Measurements from ENCODE around the gene SLC22A16. TPM values are rescaled to one million over a fixed set of nuclear protein-coding genes. Genes with fewer than 3 reads are reported as not detected.
A peak's percentile ranks its signal among the peaks of the same experiment; 100 is the strongest.

The SLC22A16 gene
- total RNA-seq, 1 donor from 2014 or later = 0.87 TPM

GRCh38 chr6:110446405-110446804 is 30.0 kb downstream of the SLC22A16 start:
- Histone ChIP-seq H3K9me3 (no peaks in the 10 kb centered on the region), H3K27me3 (no peaks in the 10 kb centered on the region), H3K4me1 (no peaks in the 10 kb centered on the region), H3K36me3 (no peaks in the 10 kb centered on the region), H3K4me3 (no peak overlapping the region), H3K27ac (no peak overlapping the region)
- intact Hi-C loops (cut with DNase I) = no loop called here
- DNase-seq (no peak), ATAC-seq (no peak)
- TF ChIP-seq CTCF (IDR thresholded peaks at IDR 0.05) = no peak

- Histone ChIP-seq H3K4me3 (no peak overlapping the region), H3K4me1 (no peaks in the 10 kb centered on the region), H3K27me3 (no peaks in the 10 kb centered on the region), H3K36me3 (no peaks in the 10 kb centered on the region), H3K9me3 (no peaks in the 10 kb centered on the region), H3K27ac (no peak overlapping the region)
- DNase-seq (no peak), ATAC-seq (no peak)
- intact Hi-C loops (cut with DNase I) = no loop called here
- TF ChIP-seq CTCF (IDR thresholded peaks at IDR 0.05) = no peak
Measured at GRCh38 chr6:110440026-110440425, 36.4 kb downstream of the SLC22A16 start.

DNA sequence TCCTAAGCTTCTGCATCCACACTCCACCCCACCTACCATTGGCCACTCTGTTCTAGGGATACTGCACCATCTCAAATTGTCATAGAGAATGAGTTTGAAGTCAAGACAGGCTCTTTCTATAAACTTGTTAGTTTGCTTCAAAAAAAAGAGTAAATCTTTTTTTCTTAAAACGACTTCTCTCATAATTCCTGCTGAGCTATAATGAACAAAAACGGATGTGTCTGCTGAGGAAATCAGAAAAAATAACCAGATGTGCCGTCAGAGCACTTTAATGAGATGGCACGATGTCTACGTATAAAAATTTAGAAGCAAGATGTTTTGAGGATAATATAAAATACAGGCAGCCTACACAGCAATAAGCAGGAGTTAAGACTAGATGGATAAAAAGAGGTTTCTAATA is 37.1 kb downstream of the SLC22A16 start:
- TF ChIP-seq CTCF (IDR thresholded peaks at IDR 0.05) = no peak
- H3K27me3 ChIP-seq = no peaks in the 10 kb centered on the region
- H3K27ac ChIP-seq = no peak overlapping the region
- no peaks in the 10 kb centered on the region for H3K36me3 ChIP-seq
- no peak overlapping the region for H3K4me3 ChIP-seq
- DNase-seq (no peak), ATAC-seq (no peak)
- intact Hi-C loops (cut with DNase I) = no loop called here
- no peaks in the 10 kb centered on the region for H3K9me3 ChIP-seq
- H3K4me1 ChIP-seq = no peaks in the 10 kb centered on the region

DNA sequence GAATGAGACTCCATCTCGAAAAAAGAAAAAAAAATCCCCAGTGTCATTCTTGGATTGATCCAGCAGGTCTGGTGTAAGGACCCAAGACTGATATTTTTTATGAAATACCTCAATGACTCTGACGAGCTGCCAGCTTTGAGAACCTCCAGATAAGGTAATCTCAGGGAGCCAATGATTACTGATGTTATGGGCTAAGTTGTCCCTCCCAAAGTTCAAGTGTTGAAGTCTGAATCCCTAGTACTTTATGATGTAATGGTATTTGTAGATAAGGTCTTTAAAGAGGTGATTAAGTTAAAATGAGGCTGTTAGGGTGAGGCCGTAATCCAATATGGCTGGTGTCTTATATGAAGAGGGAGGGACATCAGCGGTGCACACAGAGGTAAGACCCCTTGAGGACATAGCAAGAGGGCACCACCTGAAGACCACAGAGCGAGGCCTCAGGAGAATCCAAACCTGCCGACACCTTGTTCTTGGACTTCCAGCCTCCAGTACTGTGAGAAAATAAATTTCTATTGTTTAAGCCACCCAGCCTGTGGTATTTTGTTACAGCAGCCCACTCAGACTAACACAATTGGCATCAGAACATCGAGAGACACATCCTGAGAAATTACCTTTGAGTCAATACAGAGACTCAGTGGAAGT is 41.3 kb downstream of the SLC22A16 start:
- no peak overlapping the region for H3K27ac ChIP-seq
- TF ChIP-seq CTCF (IDR thresholded peaks at IDR 0.05) = no peak
- H3K36me3 ChIP-seq = no peaks in the 10 kb centered on the region
- no peak overlapping the region for H3K4me3 ChIP-seq
- DNase-seq = no peak
- intact Hi-C loops (cut with DNase I) = no loop called here
- H3K4me1 ChIP-seq = no peaks in the 10 kb centered on the region
- no peaks in the 10 kb centered on the region for H3K9me3 ChIP-seq
- H3K27me3 ChIP-seq = no peaks in the 10 kb centered on the region
- no peak for ATAC-seq

DNA sequence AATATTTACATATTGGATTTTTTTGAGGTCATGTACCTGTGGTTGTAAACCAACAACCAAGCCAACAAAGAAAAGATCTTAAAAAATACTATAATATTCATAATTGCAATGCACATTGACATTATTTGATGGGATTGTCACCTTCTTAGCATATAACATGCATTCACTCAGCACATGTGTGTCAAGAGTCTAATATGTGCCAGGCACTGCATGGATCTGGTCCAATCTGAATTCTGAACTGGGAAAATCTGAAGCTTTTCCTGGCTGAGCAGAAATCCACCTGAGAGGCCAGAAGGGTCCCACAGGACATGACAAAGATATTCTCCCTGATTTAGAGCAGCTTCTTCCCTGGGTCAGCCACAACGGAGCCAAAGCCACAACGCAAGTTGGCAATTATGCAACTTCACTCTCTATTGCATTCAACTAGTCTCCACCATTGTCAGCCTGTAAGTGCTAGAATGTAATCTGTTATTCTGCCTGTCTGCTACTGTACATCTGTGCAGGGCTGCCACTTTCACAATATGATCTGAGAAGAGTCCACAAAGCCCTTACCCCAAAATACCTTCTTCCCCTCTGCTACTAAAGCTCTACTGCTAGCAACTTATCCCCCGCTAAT is 44.0 kb downstream of the SLC22A16 start:
- Histone ChIP-seq H3K4me1 (no peaks in the 10 kb centered on the region), H3K4me3 (no peak overlapping the region), H3K9me3 (no peaks in the 10 kb centered on the region), H3K27me3 (peaks cover 9% of the 10 kb centered on the region), H3K27ac (no peak overlapping the region), H3K36me3 (no peaks in the 10 kb centered on the region)
- DNase-seq = no peak
- TF ChIP-seq CTCF (IDR thresholded peaks at IDR 0.05) = no peak
- intact Hi-C loops (cut with DNase I) = no loop called here
- peak; percentile 55 for ATAC-seq

Measured in upper lobe of right lung (tissue), 1 donor.